ENCODE measurements around the gene LIN54.
"Not testable (repeated sequence)": the region's sequence is repeated elsewhere in the genome, so short reads cannot be mapped to it uniquely, and the experiment has no call there.

LIN54 gene

GRCh38 chr4:82921795-82922194 is 88.8 kb downstream of the LIN54 start:
- no peak overlapping the region for H3K27ac ChIP-seq
- TF ChIP-seq CTCF (conservative IDR thresholded peaks at IDR 0.05; ENCODE audit: low read depth) = no peak
- POLR2A ChIA-PET (ENCODE audit: low non-redundant PET) = no interaction called here
- DNase-seq (ENCODE audit: low spot score) = no peak
- CTCF ChIA-PET = interaction anchor here (0.6 kb wide), 1 partner anchor 252 kb away, joined by 3 read pairs; no protein-coding TSS in a partner anchor

GRCh38 chr4:82919386-82919785 is 91.2 kb downstream of the LIN54 start:
- CTCF ChIA-PET = no interaction called here
- TF ChIP-seq CTCF (conservative IDR thresholded peaks at IDR 0.05; ENCODE audit: low read depth) = no peak
- DNase-seq (ENCODE audit: low spot score) = no peak
- no peak overlapping the region for H3K27ac ChIP-seq
- POLR2A ChIA-PET (ENCODE audit: low non-redundant PET) = no interaction called here

DNA sequence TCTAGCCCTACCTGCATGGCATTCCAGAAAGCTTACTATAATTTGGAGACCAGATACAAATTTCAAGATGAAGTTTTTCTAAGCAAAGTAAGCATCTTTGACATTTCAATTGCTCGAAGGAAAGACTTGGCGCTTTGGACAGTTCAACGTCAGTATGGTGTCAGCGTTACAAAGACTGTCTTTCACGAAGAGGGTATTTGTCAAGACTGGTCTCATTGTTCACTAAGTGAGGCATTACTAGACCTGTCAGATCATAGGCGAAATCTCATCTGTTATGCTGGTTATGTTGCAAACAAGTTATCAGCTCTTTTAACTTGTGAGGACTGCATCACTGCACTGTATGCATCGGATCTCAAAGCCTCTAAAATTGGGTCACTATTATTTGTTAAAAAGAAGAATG is 92.5 kb downstream of the LIN54 start:
- no peak for DNase-seq (ENCODE audit: low spot score)
- ChIA-PET POLR2A (ENCODE audit: low non-redundant PET) (no interaction called here), CTCF (no interaction called here)
- no peak for TF ChIP-seq CTCF (conservative IDR thresholded peaks at IDR 0.05; ENCODE audit: low read depth)
- H3K27ac ChIP-seq = no peak overlapping the region

- DNase-seq (ENCODE audit: low spot score); POLR2A ChIA-PET (ENCODE audit: low non-redundant PET); H3K27ac ChIP-seq: not testable (repeated sequence)
- CTCF ChIA-PET = interaction anchor here (0.6 kb wide), 2 partner anchors 45 to 156 kb away, joined by 3 to 6 read pairs; no protein-coding TSS in a partner anchor
Measured at GRCh38 chr4:82913968-82914367, 96.7 kb downstream of the LIN54 start.

- H3K27ac ChIP-seq = no peak overlapping the region
- no peak for TF ChIP-seq CTCF (conservative IDR thresholded peaks at IDR 0.05; ENCODE audit: low read depth)
- ChIA-PET CTCF (interaction anchor here (0.6 kb wide), 1 partner anchor 79 kb away, joined by 5 read pairs; no protein-coding TSS in a partner anchor), POLR2A (ENCODE audit: low non-redundant PET) (no interaction called here)
- no peak for DNase-seq (ENCODE audit: low spot score)
Measured at GRCh38 chr4:82913305-82913704, 97.3 kb downstream of the LIN54 start.

DNA sequence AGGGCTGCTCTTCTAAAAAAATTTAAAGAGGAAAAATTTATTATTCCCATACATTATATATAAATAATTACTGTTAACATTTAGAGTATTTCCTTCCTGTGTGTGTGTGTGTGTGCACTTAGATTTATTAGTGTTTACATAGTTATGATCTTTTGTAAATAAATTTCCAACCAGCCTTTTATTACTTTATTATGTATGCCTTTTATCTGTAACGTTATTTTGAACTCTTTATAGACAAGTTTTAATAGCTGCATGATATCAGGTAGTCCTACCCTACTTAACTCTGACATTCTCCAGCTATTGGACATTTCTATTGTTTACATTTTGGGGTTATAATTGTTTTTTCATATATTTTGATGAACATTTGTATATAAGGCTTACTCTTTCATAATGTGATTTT is 101.3 kb downstream of the LIN54 start:
- TF ChIP-seq CTCF (conservative IDR thresholded peaks at IDR 0.05; ENCODE audit: low read depth) = no peak
- ChIA-PET CTCF (no interaction called here), POLR2A (ENCODE audit: low non-redundant PET) (no interaction called here)
- DNase-seq (ENCODE audit: low spot score) = no peak
- no peak overlapping the region for H3K27ac ChIP-seq

- DNase-seq (ENCODE audit: low spot score) = no peak
- H3K27ac ChIP-seq = no peak overlapping the region
- POLR2A ChIA-PET (ENCODE audit: low non-redundant PET) = no interaction called here
- TF ChIP-seq CTCF (conservative IDR thresholded peaks at IDR 0.05; ENCODE audit: low read depth) = no peak
- CTCF ChIA-PET = interaction anchor here (0.6 kb wide), 1 partner anchor 69 kb away, joined by 3 read pairs; no protein-coding TSS in a partner anchor
Measured at GRCh38 chr4:82906469-82906868, 104.2 kb downstream of the LIN54 start.
